Measurements from ENCODE around the gene ZNF764.

DNA sequence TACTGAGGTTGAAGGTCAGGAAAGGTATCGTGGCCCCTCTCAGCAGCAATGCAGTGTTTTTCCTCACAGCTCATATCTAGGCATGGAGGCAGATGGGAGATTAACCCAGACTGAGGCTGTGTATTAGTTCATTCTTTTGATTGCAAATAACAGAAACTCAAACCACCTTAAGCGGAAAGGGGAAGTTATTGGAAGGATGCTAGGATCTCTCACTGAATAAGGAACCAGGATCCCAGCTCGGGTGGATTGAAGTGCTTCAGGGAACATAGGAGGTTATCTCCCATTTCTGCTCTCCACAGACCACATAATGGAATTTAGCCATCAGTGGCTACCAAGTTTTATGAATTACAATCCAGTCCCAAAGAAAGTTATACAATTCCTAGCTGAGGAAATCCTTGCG, 43.8 kb upstream of the ZNF764 start:
- TF ChIP-seq ZNF274 (IDR thresholded peaks at IDR 0.05; ENCODE audit: low read depth, low read length) (no peak), SUZ12 (IDR thresholded peaks at IDR 0.05; ENCODE audit: extremely low read depth, insufficient read depth, insufficient read length) (no peak), YY1 (IDR thresholded peaks at IDR 0.05; ENCODE audit: insufficient read depth, insufficient read length) (no peak)
